Dedifferentiated amniotic fluid mesenchymal stem cell (primary cell): ENCODE results near the gene PRIMPOL.
"Not testable (repeated sequence)": the region's sequence is repeated elsewhere in the genome, so short reads cannot be mapped to it uniquely, and the experiment has no call there.

Experiments used
- DNase-seq: peaks from one replicate; pipeline ENCODE4 v3.0.0-alpha.2; 2016; ENCODE audit errors: extremely low spot score

PRIMPOL gene, protein sequence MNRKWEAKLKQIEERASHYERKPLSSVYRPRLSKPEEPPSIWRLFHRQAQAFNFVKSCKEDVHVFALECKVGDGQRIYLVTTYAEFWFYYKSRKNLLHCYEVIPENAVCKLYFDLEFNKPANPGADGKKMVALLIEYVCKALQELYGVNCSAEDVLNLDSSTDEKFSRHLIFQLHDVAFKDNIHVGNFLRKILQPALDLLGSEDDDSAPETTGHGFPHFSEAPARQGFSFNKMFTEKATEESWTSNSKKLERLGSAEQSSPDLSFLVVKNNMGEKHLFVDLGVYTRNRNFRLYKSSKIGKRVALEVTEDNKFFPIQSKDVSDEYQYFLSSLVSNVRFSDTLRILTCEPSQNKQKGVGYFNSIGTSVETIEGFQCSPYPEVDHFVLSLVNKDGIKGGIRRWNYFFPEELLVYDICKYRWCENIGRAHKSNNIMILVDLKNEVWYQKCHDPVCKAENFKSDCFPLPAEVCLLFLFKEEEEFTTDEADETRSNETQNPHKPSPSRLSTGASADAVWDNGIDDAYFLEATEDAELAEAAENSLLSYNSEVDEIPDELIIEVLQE

DNA sequence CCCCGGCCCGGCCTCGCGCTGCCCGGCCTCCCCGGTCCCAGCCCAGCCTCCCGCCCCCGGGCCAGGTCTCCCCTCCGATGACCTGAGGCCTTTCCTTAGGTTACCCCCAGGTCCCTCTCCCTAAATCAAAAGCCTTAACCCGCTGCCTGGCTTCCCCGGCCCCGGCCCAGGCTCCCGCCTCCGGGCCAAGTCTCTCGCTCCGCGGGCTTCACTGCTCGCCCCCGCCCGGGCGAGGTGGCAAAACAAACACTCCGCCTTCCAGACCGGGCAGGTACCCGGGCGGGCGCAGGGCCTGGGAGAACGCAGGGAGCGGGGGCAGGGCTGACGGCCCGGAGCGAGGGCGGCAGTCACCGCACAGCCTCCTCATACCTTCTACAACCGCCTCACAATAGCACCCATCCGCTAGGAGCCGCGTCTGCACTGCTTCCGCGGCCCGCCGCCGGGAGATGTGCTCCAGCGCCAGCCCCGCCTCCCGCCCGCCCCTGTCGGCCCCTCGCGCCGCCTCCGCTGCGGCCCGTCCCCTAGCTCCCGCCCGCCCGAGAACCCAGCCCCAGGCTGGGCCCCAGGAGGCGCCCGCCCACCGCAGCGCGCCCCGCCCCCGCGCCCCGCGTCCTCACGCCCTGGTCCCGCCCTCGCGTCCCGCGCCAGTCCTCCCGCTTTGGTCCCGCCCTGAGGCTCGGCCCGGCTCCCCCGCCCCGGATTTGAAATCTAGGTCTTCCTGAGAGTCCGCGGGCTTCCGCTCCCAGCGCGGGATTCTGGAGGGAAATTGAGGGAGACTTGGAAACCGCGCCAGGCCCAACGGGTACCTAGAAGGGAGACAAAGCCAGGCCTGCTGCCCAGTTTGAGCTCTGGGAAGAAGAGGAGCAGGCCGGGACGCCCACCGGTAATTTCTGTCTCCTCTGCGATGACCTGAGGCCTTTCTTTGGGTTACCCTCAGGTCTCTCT is at the start of gene PRIMPOL, which contains the start of gene CASP3:
PRIMPOL (plus strand) TSS at position 713 of the 945 bp plus-strand sequence. CDS start 7,403 bp downstream, outside the sequence.
CASP3 (minus strand) TSS at position 422 of the 945 bp plus-strand sequence. CDS start 10,994 bp downstream, outside the sequence.
- DNase-seq = peak; percentile 92

DNA sequence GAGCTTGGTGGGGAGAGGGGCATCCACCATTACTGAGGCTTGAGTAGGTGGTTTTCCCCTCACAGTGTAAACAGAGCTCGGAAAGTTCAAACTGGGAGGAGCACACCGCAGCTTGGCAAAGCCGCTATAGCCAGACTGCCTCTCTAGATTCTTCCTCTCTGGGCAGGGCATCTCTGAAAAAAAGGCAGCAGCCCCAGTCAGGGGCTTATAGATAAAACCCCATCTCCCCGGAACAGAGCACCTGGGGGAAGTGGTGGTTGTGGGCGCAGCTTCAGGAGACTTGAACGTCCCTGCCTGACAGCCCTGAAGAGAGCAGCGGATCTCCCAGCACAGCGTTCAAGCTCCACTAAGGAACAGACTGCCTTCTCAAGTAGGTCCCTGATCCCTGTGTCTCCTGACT is 48.6 kb upstream of the PRIMPOL start:
- not testable (repeated sequence) for DNase-seq

DNA sequence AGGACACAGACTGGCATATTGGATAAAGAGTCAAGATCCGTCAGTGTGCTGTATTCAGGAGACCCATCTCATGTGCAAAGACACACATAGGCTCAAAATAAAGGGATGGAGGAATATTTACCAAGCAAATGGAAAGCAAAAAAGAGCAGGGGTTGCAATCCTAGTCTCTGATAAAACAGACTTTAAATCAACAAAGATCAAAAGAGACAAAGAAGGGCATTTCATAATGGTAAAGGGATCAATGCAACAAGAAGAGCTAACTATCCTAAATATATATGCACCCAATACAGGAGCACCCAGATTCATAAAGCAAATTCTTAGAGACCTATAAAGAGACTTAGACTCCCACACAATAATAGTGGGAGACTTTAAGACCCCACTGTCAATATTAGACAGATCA is 46.7 kb upstream of the PRIMPOL start:
- DNase-seq = not testable (repeated sequence)

DNA sequence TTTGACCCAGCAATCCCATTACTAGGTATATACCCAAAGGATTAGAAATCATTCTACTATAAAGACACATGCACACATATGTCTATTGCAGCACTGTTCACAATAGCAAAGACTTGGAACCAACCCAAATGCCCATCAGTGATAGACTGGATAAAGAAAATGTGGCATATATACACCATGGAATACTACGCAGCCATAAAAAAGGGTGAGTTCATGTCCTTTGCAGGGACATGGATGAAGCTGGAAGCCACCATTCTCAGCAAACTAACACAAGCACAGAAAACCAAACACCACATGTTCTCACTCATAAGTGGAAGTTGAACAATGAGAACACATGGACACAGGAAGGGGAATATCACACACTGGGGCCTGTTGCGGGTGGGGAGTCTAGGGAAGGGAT is 42.1 kb upstream of the PRIMPOL start:
- DNase-seq = not testable (repeated sequence)

DNA sequence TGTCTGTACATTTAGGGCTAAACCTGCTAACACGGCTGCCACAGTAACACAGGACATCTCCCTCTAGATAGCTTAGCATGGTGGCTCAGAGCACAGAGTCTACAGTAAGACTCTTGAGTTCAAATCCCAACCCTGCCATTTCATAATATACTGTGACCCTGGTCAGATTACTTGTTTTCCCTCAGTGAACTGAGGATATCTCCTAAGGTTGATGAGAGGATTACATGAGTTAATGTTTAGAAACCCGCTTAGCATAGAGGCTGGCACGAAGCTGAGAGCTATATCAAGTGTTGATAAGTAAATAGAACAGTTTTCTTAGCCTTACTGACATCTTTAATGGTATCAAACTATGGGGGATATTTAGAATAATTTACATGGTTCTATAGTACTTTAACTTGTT is 37.5 kb upstream of the PRIMPOL start:
- no peak for DNase-seq

DNA sequence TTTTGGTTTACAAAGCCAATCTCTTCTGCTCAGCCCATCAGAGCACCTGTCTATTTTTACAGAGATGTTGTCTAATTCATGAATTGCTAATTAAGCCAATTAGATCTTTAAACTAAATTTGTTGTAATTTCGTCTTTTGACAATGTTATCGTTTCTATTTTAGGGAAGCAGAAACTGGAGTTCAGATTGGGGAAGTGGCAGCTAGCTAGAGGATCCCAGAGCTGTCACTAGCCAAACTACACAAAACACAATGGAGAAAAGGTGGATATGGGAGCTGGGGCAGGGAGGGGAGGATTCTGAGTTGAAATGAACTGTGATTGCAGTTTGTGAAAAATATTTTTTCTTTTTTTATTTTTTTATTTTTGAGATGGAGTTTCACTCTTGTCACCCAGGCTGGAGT is 36.1 kb upstream of the PRIMPOL start:
- no peak for DNase-seq

DNA sequence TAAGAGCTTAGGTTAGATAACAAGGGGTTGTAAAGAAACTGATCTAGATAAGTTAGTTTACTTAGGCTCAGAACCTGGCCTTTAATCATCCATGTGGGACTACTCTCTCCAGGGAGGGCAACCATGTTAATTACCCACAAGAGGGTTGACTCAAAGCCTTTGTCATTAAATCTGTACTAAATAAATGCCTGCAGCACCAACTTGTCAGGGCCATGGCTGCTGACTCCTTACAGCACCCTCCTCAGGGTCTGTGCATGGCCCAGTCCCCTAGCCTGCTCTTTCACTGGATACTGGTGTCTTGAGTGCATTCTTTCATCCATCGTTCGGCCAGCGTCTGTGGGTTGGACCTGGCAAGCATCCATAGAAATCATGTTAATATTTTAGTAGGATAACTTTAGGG is 35.0 kb upstream of the PRIMPOL start:
- no peak for DNase-seq

DNA sequence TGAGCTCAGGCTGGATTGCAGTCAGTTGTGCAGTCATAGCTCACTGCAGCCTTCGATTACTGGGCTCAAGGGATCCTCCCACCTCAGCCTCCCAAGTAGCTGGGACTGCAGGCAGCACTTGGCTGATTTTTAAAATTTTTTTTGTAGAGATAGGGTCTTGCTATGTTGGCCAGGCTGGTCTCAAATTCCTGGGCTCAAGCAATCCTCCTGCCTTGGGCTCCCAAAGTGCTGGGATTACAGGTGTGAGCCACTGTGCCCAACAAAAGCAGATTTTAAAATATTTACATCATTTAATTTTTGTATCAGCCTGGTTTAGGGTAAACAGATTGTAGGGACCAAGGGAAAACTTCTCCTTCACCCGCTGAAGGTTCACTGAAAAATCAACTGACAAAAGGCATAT is 33.4 kb upstream of the PRIMPOL start:
- not testable (repeated sequence) for DNase-seq

DNA sequence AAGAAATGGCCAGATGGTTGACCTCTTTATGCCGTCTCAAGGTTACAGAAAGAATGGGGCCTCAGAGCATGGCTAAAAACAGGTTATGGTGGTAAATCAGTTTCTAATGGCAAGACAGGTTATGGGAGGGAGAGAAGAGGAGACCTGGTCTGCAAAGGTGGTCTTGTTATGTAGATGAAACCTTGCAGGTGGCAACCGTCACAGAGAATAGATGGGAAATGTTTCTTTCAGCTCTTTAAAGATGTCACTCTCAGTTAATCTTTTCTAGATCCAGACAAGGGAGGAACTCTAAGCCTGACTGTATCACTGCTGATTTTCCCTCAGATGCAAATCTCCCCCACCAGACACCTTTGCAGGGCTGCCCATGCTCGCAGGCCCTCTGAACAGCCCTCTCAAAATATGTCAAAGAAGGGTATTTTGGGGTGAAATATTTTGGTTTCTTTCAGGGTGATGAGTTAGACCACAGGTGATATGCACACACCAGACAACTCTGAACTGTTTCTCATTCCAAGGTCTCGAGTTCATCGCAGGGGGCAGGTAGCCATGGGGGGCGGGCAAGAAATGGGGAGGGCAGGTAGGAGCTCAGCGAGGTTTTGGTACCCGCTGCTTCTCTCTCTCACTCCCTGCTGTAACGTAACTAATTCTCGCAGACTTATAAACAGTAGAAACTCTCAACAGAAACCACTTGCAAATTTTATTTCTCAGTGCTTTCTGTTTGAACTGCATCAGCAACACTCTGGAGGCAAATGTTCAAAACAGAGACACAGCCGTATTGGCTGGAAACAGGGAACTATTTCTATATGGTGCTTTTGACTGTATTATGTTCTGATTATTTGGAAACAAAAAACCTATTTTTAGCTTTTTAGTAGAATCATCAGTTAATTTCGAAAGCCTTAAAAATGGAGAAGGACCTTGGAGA is 32.6 kb upstream of the PRIMPOL start:
- peak; percentile 11 for DNase-seq

DNA sequence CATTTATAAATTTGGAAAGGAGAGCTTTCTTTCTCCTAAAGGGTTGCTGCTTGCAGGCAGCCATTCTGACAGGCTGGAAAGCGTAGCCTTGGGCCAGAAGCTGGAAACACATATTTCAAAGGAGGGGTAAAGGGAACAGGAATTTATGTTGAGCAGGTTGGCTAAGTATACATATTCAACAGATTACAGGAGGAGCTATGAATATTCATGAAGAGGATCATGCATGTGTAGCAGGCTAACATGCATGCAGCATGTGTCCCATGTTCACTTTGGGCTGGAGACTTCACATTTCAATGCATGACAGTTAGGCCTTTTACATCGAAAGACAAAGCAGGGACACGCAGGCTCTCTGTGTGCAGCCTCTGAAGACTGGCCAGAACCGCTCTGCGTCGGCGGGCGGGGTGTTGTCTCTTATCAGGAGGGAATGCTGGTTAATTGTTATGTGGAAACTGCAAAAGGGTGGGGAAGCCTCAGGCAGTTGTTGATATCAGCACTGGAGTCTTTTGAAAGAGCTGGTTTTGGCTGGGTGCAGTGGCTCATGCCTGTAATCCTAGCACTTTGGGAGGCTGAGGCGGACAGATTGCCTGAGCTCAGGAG is 31.8 kb upstream of the PRIMPOL start:
- DNase-seq = peak; percentile 6

DNA sequence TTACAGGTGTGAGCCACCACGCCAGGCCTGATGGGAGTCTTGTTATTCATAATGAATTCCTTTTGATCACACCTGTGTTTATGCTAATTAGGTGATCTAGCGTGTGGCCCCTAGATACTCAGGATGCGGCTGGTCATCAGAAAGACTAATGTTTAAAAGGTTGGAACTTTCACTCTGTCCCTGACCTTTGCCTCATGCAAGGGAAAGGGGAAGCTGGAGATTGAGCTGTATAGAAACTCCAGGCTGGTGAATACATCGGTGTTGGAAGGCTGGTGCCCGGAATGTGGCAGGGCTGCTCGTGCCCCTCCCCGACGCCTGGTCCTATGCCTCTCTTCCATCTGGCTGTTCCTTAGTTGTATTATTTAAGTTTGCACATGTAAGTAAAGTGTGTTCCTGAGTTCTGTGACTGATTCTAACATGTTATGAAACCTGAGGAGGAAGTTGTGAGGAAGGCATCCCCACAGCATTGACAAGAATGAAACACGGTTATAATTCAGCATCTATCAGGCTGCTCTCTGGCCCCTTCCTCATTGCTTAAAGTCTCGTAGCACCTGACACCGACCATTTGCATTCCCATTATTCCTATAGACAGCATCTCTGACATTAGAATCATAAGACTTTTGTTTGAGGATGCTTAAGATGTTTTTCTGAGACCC is 29.2 kb upstream of the PRIMPOL start:
- peak; percentile 1 for DNase-seq

DNA sequence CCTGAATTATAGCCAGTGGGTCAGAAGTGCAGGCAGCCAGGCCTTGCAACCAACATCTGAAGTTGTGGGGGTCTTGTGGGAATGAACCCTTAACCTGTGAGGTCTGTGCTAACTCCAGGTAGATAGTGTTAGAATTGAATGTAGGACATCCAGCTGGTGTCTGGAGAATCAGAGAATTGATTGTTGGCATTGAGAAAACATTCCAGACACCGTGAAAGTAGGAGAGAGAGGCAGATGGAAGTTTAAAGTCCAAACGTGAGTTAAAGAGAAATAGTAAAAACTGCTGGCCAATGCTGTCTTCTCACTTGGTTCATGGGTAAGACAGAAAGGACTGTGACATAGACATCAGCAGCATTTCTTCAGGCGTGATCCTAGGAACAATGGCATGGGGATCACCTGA is 28.0 kb upstream of the PRIMPOL start:
- no peak for DNase-seq

DNA sequence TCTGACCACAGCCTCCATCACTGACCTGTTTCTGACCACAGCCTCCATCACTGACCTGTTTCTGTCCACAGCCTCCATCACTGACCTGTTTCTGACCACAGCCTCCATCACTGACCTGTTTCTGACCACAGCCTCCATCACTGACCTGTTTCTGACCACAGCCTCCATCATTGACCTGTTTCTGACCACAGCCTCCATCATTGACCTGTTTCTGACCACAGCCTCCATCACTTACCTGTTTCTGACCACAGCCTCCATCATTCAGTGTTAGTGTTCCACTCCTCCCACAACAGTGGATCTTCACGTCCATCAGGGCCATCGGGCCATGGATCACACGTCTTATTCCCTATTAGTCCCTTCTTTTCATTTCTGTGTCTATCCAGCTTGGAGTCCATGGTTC is 25.0 kb upstream of the PRIMPOL start:
- not testable (repeated sequence) for DNase-seq

DNA sequence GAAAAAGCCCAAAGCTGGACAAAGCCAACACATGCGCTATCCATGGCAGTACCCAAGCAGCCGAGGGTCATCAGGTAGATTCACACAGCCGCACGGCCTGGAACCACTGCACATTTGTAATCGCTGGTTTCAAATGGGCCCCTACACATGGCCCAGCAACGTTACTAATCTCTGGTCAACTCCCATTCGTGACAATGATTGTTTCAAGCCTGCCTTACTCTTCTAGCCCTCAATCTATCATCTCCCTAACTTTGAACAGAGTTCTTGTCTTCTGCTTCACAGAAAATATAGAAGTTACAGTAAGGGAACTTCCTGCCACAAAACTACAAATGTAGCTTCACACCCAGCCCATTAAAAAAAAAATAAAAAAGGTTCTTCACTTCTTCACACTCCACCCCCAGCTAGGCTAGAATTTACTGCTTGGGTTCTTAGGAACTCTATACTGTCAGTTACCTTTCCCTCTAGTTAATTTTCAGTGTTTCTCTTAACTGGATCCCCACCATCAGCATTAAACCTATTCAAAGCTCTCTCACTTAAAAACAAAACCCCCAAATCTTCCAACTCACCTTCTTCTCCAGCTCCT is 24.5 kb upstream of the PRIMPOL start:
- no peak for DNase-seq

DNA sequence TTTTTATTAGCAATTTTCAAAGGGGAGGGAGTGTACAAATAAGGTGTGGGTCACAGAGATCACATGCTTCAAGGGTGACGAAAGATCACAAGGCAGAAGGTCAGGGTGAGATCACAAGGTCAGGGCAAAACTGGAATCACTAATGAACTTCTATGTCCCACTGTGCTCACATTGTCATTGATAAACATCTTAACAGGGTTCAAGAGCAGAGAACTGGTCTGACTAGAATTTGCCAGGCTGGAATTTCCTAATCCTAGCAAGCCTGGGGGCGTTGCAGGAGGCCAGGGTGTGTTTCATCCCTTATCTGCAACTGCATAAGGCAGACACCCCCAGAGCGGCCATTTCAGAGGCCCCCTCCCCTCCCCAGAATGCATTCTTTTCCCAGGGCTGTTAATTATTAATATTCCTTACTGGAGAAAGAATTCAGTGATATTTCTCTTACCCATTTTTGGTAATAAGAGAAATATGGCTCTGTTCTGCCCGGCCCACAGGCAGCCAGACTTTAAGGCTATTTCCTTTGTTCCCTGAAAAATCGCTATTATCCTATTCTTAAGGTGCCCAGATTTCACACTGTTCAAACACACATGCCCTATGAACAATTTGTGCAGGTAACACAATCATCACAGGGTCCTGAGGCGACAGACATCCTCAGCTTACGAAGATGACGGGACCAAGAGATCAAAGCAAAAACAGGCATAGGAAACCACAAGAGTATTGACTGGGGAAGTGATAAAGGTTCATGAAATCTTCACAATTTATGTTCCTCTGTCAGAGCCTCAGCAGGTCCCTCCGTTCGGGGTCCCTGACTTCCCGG is 23.5 kb upstream of the PRIMPOL start:
- not testable (repeated sequence) for DNase-seq

DNA sequence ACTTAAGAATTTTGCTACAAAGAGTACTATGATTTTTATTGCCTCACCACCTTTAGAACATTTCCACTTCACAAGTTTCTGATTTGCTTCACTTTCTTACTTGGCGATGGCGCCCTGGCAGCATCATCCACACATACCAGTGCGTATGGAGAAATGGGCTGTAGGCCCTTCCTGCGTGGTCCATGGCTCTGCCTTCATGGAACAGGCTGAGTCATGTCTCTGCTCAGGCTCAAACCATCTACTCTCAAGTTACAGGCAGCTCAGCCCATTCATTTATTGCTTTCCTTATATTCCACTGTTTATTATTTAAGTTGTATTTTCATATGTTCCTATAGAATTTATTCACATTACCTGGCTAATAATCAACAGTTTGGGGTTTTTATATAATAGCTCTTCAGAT is 21.4 kb upstream of the PRIMPOL start:
- DNase-seq = no peak

DNA sequence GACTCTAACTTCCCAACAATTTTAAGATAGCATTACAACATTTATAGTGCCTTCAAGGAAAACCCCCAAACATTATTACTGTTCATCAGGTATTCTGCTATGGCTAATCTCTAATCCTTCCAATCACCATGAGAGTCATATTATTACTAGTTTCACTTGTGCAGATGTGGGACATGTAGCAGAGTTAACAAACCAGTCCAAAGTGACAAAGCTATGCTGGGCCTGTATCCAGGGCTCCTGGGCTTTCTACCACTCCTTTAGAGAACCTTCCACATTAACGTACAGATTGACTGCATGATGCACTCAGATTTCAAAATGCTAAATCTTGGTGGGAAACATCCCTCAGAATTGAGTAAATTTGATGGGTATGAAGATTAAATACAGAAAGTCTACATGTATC is 16.7 kb upstream of the PRIMPOL start:
- DNase-seq = no peak

DNA sequence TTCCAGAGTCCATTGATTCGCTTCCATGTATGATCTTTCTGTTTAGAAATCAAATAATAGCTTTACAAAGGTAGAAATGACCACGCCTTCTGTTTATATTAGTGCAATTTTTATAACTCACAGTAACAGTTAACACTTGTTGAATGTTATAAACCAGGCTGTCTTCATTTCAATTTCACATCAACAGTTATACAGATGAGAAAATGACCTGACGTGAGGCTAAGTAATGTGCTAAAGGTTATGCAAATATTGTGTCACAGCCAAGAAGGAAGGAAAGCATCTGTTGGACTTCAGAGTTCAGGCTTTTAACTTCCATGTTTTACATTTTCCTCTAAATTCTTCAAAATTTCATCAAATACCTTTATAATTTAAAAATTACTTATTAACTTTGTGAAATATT is 14.2 kb upstream of the PRIMPOL start:
- DNase-seq = no peak

DNA sequence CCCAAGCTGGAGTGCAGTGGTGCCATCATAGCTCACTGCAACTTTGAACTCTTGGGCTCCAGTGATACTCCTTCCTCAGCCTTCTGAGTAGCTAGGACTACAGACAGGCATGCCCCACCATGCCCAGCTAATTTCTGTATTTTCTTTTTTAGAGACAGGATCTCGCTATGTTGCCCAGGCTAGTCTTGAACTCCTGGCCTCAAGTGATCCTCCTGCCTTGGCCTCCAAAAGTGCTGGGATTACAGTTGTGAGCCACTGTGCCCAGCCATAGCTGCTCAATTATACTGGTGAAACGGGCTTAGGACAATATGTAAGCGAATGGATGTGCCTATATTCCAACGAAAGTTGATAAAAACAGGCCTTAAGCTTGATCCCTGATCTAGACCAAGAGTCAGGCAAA is 13.4 kb upstream of the PRIMPOL start:
- DNase-seq = no peak
